Immature natural killer cell (primary cell): Measurements from ENCODE around the gene GMCL2. TPM values are rescaled to one million over a fixed set of nuclear protein-coding genes. Genes with fewer than 3 reads are reported as not detected.
"Not testable (repeated sequence)": the region's sequence is repeated elsewhere in the genome, so short reads cannot be mapped to it uniquely, and the experiment has no call there.

Experiments
- DNase-seq, 3 donors: peaks; one replicate each; pipeline ENCODE4 v3.0.0; 2022; ENCODE audit warnings: mixed read lengths in 1 of 3
- H3K27ac Mint-ChIP-seq, 6 donors: one replicate each; pipeline ENCODE4 v1.8.0; 2020; ENCODE audit warnings: mixed read lengths in 6 of 6, mild to moderate bottlenecking in 5 of 6, inconsistent platforms in 4 of 6, moderate library complexity in 3 of 6
- H3K27me3 Mint-ChIP-seq, 3 donors: one replicate each; pipeline ENCODE4 v1.8.0; 2020 to 2021; ENCODE audit warnings: low read depth in 3 of 3, mild to moderate bottlenecking in 3 of 3, mixed read lengths in 3 of 3, moderate library complexity in 3 of 3, inconsistent platforms in 1 of 3
- H3K36me3 Mint-ChIP-seq, 3 donors: one replicate each; pipeline ENCODE4 v1.8.0; 2020; ENCODE audit warnings: mixed read lengths in 3 of 3, inconsistent platforms in 2 of 3, mild to moderate bottlenecking in 2 of 3
- H3K4me1 Mint-ChIP-seq, 2 donors: one replicate each; pipeline ENCODE4 v1.8.0; 2020; ENCODE audit warnings: inconsistent platforms in 2 of 2, mild to moderate bottlenecking in 2 of 2, mixed read lengths in 2 of 2, moderate library complexity in 1 of 2
- H3K4me3 Mint-ChIP-seq, 5 donors: one replicate each; pipeline ENCODE4 v1.8.0; 2020; ENCODE audit warnings: mild to moderate bottlenecking in 5 of 5, mixed read lengths in 5 of 5, inconsistent platforms in 3 of 5, moderate library complexity in 3 of 5
- H3K9me3 Mint-ChIP-seq, 6 donors: one replicate each; pipeline ENCODE4 v1.8.0; 2020; ENCODE audit warnings: mild to moderate bottlenecking in 6 of 6, mixed read lengths in 6 of 6, inconsistent platforms in 4 of 6, moderate library complexity in 3 of 6
- polyA plus RNA-seq, 3 donors: library from polyadenylated mRNA; unstranded; fragments of 300-500 nt; fragmentation: Illumina TruSeq; gene quantifications; one replicate each; pipeline ENCODE4 v1.2.3, GENCODE V29; 2021

Gene GMCL2
- polyA plus RNA-seq = not detected

GRCh38 chr5:178187014-178187413 is at the start of gene GMCL2:
GMCL2 (minus strand) TSS chr5:178187371; CDS start chr5:178187299, 72 bp downstream.
- Mint-ChIP-seq H3K4me1 (no peaks in the 10 kb centered on the region), H3K4me3 (no peak within 1 kb of the TSS), H3K27me3 (peaks cover 0 to 8% (median 4%) of the 10 kb centered on the region in 3 donors), H3K27ac (no peak within 1 kb of the TSS), H3K36me3 (peaks cover 0 to 3% (median 0%) of the 10 kb centered on the region in 3 donors), H3K9me3 (no peaks in the 10 kb centered on the region)
- DNase-seq = no peak

GRCh38 chr5:178236679-178237078 is 49.5 kb upstream of the GMCL2 start:
- Mint-ChIP-seq H3K9me3 (no peaks in the 10 kb centered on the region), H3K27ac (peak overlapping the region; percentile 39 to 99 (median 94)), H3K4me3 (peak overlapping the region; percentile 58 to 79 (median 73)), H3K4me1 (peaks cover 71 to 80% of the 10 kb centered on the region in 2 donors), H3K36me3 (no peaks in the 10 kb centered on the region), H3K27me3 (peaks cover 2 to 15% (median 7%) of the 10 kb centered on the region in 3 donors)
- DNase-seq = peak; percentile 40 to 70 (median 70)

- no peaks in the 10 kb centered on the region for H3K36me3 Mint-ChIP-seq
- peaks cover 2 to 15% (median 6%) of the 10 kb centered on the region in 3 donors for H3K27me3 Mint-ChIP-seq
- H3K27ac Mint-ChIP-seq = peak overlapping the region in 5 of 6 donors; percentile 39 to 99 (median 98)
- DNase-seq = no peak
- H3K4me3 Mint-ChIP-seq = peak overlapping the region; percentile 58 to 79 (median 73)
- H3K4me1 Mint-ChIP-seq = peaks cover 71 to 80% of the 10 kb centered on the region in 2 donors
- no peaks in the 10 kb centered on the region for H3K9me3 Mint-ChIP-seq
Measured at GRCh38 chr5:178236126-178236525, 49.0 kb upstream of the GMCL2 start.

- H3K27ac Mint-ChIP-seq = peak overlapping the region in 4 of 6 donors; percentile 12 to 98 (median 90)
Measured at GRCh38 chr5:178235588-178235974, 48.4 kb upstream of the GMCL2 start.

GRCh38 chr5:178234750-178235587 is 47.8 kb upstream of the GMCL2 start:
- Mint-ChIP-seq H3K9me3 (no peaks in the 10 kb centered on the region), H3K4me1 (peaks cover 71 to 80% of the 10 kb centered on the region in 2 donors), H3K36me3 (no peaks in the 10 kb centered on the region), H3K27me3 (peaks cover 2 to 15% (median 5%) of the 10 kb centered on the region in 3 donors), H3K4me3 (peak overlapping the region; percentile 8 to 59 (median 26)), H3K27ac (peak overlapping the region; percentile 5 to 83 (median 56))
- peak; percentile 65 to 73 (median 72) for DNase-seq

More at GRCh38 chr5:178235588-178235974, 48.4 kb upstream of the GMCL2 start:
- peaks cover 71 to 80% of the 10 kb centered on the region in 2 donors for H3K4me1 Mint-ChIP-seq
- no peak for DNase-seq
- H3K36me3 Mint-ChIP-seq = no peaks in the 10 kb centered on the region
- H3K27me3 Mint-ChIP-seq = peaks cover 2 to 15% (median 5%) of the 10 kb centered on the region in 3 donors
- H3K4me3 Mint-ChIP-seq = peak overlapping the region in 4 of 5 donors; percentile 53 to 79 (median 60)
- no peaks in the 10 kb centered on the region for H3K9me3 Mint-ChIP-seq

- Mint-ChIP-seq H3K36me3 (peaks cover 3 to 4% (median 4%) of the 10 kb centered on the region in 3 donors), H3K4me1 (peaks cover 74 to 82% of the 10 kb centered on the region in 2 donors), H3K4me3 (peak overlapping the region in 4 of 5 donors; percentile 25 to 59 (median 30)), H3K27me3 (peaks cover 2 to 11% (median 5%) of the 10 kb centered on the region in 3 donors), H3K27ac (peak overlapping the region in 2 of 6 donors; percentile 57 to 66), H3K9me3 (no peaks in the 10 kb centered on the region)
- DNase-seq = no peak
Measured at GRCh38 chr5:178234121-178234749, 47.1 kb upstream of the GMCL2 start.

GRCh38 chr5:178232920-178233429 is 45.8 kb upstream of the GMCL2 start:
- H3K27ac Mint-ChIP-seq = peak overlapping the region; percentile 66 to 87 (median 84)
- H3K36me3 Mint-ChIP-seq = peaks cover 4 to 8% (median 4%) of the 10 kb centered on the region in 3 donors
- no peaks in the 10 kb centered on the region for H3K9me3 Mint-ChIP-seq
- H3K27me3 Mint-ChIP-seq = peaks cover 2 to 10% (median 5%) of the 10 kb centered on the region in 3 donors
- DNase-seq = no peak
- peak overlapping the region; percentile 66 to 85 (median 72) for H3K4me3 Mint-ChIP-seq
- H3K4me1 Mint-ChIP-seq = peaks cover 65 to 82% of the 10 kb centered on the region in 2 donors

- H3K27ac Mint-ChIP-seq = peak within 1 kb of the TSS; percentile 66 to 93 (median 86)
Measured at GRCh38 chr5:178232124-178232919, 45.2 kb upstream of the GMCL2 start, which contains the start of gene PHYKPL. PHYKPL (minus strand) TSS chr5:178232802; CDS start chr5:178232550, 252 bp downstream.

GRCh38 chr5:178231539-178232123 is 44.5 kb upstream of the GMCL2 start:
- DNase-seq = no peak
- Mint-ChIP-seq H3K36me3 (peaks cover 12 to 16% (median 15%) of the 10 kb centered on the region in 3 donors), H3K9me3 (no peaks in the 10 kb centered on the region), H3K4me1 (peaks cover 60 to 82% of the 10 kb centered on the region in 2 donors), H3K27ac (peak overlapping the region; percentile 57 to 83 (median 78)), H3K4me3 (peak overlapping the region; percentile 79 to 89 (median 85)), H3K27me3 (peaks cover 2 to 5% (median 5%) of the 10 kb centered on the region in 3 donors)

More at GRCh38 chr5:178232124-178232919, 45.2 kb upstream of the GMCL2 start, which contains the start of gene PHYKPL:
- peak; percentile 72 to 76 (median 73) for DNase-seq
- Mint-ChIP-seq H3K36me3 (peaks cover 8 to 15% (median 10%) of the 10 kb centered on the region in 3 donors), H3K27me3 (peaks cover 2 to 10% (median 5%) of the 10 kb centered on the region in 3 donors), H3K4me3 (peak within 1 kb of the TSS; percentile 79 to 89 (median 85)), H3K4me1 (peaks cover 65 to 82% of the 10 kb centered on the region in 2 donors), H3K9me3 (no peaks in the 10 kb centered on the region)

GRCh38 chr5:178230879-178231538 is 43.8 kb upstream of the GMCL2 start:
- H3K27ac Mint-ChIP-seq = peak overlapping the region; percentile 57 to 83 (median 75)
- peaks cover 0 to 4% (median 2%) of the 10 kb centered on the region in 3 donors for H3K27me3 Mint-ChIP-seq
- peaks cover 56 to 81% of the 10 kb centered on the region in 2 donors for H3K4me1 Mint-ChIP-seq
- H3K4me3 Mint-ChIP-seq = peak overlapping the region; percentile 79 to 89 (median 85)
- no peak for DNase-seq
- H3K36me3 Mint-ChIP-seq = peaks cover 16 to 18% (median 16%) of the 10 kb centered on the region in 3 donors
- H3K9me3 Mint-ChIP-seq = no peaks in the 10 kb centered on the region

GRCh38 chr5:178229861-178230260 is 42.7 kb upstream of the GMCL2 start:
- Mint-ChIP-seq H3K36me3 (peaks cover 16 to 20% (median 16%) of the 10 kb centered on the region in 3 donors), H3K4me1 (peaks cover 44 to 75% of the 10 kb centered on the region in 2 donors), H3K27me3 (peaks cover 0 to 7% (median 0%) of the 10 kb centered on the region in 3 donors), H3K4me3 (peak overlapping the region; percentile 38 to 79 (median 56)), H3K27ac (peak overlapping the region; percentile 9 to 71 (median 45)), H3K9me3 (no peaks in the 10 kb centered on the region)
- DNase-seq = no peak

- not testable (repeated sequence) for H3K9me3 Mint-ChIP-seq, DNase-seq, H3K27me3 Mint-ChIP-seq, H3K4me3 Mint-ChIP-seq
- Mint-ChIP-seq H3K4me1 (peaks cover 43 to 72% of the 10 kb centered on the region in 2 donors), H3K27ac (peak overlapping the region in 4 of 6 donors; percentile 12 to 74 (median 66)), H3K36me3 (peaks cover 16 to 22% (median 16%) of the 10 kb centered on the region in 3 donors)
Measured at GRCh38 chr5:178229111-178229510, 41.9 kb upstream of the GMCL2 start.
